Muscle layer of duodenum (tissue), 2 donors: Measurements from ENCODE around the gene TMEM101.
"Not testable (repeated sequence)": the region's sequence is repeated elsewhere in the genome, so short reads cannot be mapped to it uniquely, and the experiment has no call there.

Source experiments
- H3K27ac ChIP-seq: one replicate; pipeline ENCODE4 v1.7.0; 2013; ENCODE audit warnings: mild to moderate bottlenecking, low read length
- H3K27me3 ChIP-seq: one replicate; pipeline ENCODE4 v1.7.0; 2013; ENCODE audit warnings: low read depth, mild to moderate bottlenecking, control low read depth, low read length
- H3K36me3 ChIP-seq, 2 donors: one replicate each; pipeline ENCODE4 v1.7.0; 2013; ENCODE audit warnings: low read length in 2 of 2, control low read depth in 1 of 2, mild to moderate bottlenecking in 1 of 2; ENCODE audit not compliant: insufficient read depth in 2 of 2, control insufficient read depth in 1 of 2
- H3K4me1 ChIP-seq, 2 donors: one replicate each; pipeline ENCODE4 v1.7.0; 2013; ENCODE audit warnings: low read length in 2 of 2, mild to moderate bottlenecking in 2 of 2, control low read depth in 1 of 2, moderate library complexity in 1 of 2; ENCODE audit not compliant: insufficient read depth in 2 of 2, control insufficient read depth in 1 of 2
- H3K4me3 ChIP-seq, 2 donors: one replicate each; pipeline ENCODE4 v1.7.0; 2013; ENCODE audit warnings: low read length in 2 of 2, low read depth in 1 of 2, mild to moderate bottlenecking in 1 of 2
- H3K9me3 ChIP-seq, 2 donors: one replicate each; pipeline ENCODE4 v1.7.0; 2013; ENCODE audit warnings: low read length in 2 of 2, control low read depth in 1 of 2, mild to moderate bottlenecking in 1 of 2; ENCODE audit not compliant: control insufficient read depth in 1 of 2
- donor health status: healthy.

TMEM101 gene

DNA sequence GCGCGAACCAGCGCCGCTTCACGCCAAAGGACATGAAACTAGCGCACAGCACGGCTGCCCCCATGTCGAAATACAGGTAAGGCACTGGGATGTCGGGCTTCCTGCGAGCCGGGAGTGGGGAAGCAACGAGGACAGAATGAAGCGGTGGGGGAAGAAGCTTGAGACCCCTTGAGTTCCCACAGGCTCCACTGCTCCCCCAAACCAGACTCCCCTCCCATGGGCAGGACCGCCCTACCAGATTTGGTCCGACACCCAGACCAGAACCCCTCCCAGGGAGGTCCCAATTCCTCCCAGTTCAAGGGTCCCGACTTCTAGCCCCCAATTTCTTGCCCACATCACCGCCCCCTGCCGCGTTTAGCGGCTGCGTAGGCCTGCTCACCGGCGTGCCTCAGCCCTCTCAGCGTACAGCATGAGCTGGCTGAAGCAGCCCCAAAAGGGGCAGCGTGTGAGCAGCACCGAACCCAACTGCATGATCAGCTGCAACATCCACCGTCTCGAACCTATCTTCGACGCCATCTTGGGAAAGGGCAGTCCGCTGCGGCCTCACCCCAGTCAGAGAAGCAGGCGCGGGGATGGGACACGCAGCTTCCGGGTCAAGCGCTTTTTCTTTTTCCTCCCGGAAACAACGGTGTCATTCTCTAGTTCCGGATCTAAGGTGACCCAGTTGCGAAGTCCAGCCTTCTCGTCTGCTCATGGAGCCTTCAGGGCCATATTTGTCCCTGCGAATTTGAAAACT, at the start of gene TMEM101:
Gene TMEM101, minus strand, starts transcription at position 527 of the 736 bp plus-strand sequence. Its CDS starts 11 bp downstream, at position 516.
- H3K4me3 ChIP-seq = peak within 1 kb of the TSS; percentile 93 to 99
- H3K9me3 ChIP-seq = no peaks in the 10 kb centered on the region
- H3K27me3 ChIP-seq = no peaks in the 10 kb centered on the region
- H3K36me3 ChIP-seq = peaks cover 6 to 19% of the 10 kb centered on the region in 2 donors
- H3K27ac ChIP-seq = peak within 1 kb of the TSS; percentile 79
- H3K4me1 ChIP-seq = peaks cover 0 to 8% of the 10 kb centered on the region in 2 donors

DNA sequence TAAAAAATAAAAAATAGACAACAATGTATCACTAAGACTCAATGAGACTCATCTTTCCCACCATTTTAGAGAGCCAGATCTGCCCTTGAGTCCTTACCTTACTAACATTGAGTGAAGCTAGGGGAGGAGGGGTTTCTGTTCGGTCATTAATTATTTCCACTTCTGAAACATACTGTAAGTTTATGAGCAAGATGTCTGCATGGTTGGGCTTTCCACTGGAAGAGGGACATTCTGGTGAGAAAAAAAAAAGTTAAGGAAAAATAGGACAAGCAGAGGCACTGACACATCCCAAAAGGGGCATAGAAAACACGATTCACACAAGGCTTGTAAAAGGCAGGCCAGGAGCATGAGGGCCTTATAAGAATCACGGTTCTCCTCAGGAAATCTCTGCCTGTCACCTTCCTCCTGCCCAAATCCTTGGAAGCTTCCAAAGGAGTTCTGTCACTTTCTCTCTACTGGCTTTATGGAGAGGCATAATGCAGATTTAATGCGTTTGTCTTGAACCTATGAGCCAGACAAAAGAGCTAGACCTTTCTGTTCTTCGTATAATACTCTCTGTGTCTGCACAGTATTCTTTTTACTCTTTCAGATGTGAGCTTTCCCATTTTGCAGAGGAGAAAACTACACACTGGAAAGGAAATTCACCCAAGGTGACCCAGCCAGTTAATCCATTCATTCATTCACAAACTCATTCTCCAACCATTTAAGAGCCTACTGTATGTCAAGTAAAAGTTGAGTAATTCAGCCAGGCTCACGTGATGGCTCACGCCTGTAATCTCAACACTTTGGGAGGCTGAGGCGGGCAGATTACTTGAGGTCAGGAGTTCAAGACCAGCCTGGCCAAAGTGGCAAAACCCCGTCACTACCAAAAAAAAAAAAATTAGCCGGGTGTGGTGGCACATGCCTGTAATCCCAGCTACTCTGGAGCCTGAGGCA, 49.2 kb upstream of the TMEM101 start:
- H3K4me3 ChIP-seq = no peak overlapping the region
- H3K27me3 ChIP-seq = no peaks in the 10 kb centered on the region
- peaks cover 0 to 9% of the 10 kb centered on the region in 2 donors for H3K4me1 ChIP-seq
- H3K27ac ChIP-seq = no peak overlapping the region
- no peaks in the 10 kb centered on the region for H3K9me3 ChIP-seq
- peaks cover 19 to 22% of the 10 kb centered on the region in 2 donors for H3K36me3 ChIP-seq

GRCh38 chr17:44062871-44063270, 48.1 kb upstream of the TMEM101 start:
- Histone ChIP-seq H3K4me3 (no peak overlapping the region), H3K27me3 (no peaks in the 10 kb centered on the region), H3K27ac (no peak overlapping the region), H3K36me3 (peaks cover 19 to 26% of the 10 kb centered on the region in 2 donors), H3K4me1 (peaks cover 0 to 9% of the 10 kb centered on the region in 2 donors), H3K9me3 (no peaks in the 10 kb centered on the region)

GRCh38 chr17:44061446-44061845, 46.7 kb upstream of the TMEM101 start:
- H3K9me3 ChIP-seq = no peaks in the 10 kb centered on the region
- H3K27me3 ChIP-seq = no peaks in the 10 kb centered on the region
- H3K27ac ChIP-seq = no peak overlapping the region
- H3K4me1 ChIP-seq = peaks cover 0 to 4% of the 10 kb centered on the region in 2 donors
- H3K36me3 ChIP-seq = peaks cover 19 to 26% of the 10 kb centered on the region in 2 donors
- H3K4me3 ChIP-seq = no peak overlapping the region

DNA sequence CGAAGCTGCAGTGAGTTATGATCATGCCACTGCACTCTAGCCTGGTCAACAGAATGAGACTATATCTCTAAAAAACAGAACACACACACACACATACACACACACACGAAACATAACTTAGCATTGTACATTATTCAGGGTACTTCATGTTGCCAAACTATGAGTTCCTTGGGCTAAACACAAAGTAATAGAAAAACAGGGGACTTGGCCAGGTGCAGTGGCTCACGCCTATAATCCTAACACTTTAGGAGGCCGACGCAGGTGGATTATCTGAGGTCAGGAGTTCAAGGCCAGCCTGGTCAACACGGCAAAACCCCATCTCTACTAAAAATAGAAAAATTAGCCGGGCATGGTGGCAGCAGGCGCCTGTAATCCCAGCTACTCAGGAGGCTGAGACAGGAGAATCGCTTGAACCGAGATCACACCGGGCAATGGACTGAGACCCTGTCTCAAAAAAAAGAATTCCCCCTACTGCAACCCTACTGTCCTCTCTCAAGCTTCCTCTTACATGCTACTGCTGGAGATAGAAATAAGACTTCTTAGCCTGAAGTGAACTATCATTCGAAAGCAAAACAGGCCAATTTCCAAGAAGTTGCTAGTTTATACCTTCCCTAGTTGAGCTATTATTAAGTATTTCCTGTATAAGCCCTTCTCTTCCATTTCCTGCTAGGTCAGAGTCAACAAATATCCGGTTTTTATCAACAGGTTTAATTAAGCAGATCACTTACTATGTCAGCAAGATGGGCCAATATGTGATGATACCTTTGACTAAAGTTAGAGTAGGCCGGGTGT, 44.5 kb upstream of the TMEM101 start:
- no peak overlapping the region for H3K27ac ChIP-seq
- no peaks in the 10 kb centered on the region for H3K4me1 ChIP-seq
- no peak overlapping the region for H3K4me3 ChIP-seq
- H3K36me3 ChIP-seq = peaks cover 19 to 21% of the 10 kb centered on the region in 2 donors
- H3K9me3 ChIP-seq = no peaks in the 10 kb centered on the region
- no peaks in the 10 kb centered on the region for H3K27me3 ChIP-seq

- H3K36me3 ChIP-seq = peaks cover 20 to 31% of the 10 kb centered on the region in 2 donors
- H3K27ac ChIP-seq = no peak overlapping the region
Observed at GRCh38 chr17:44053125-44053872, 38.5 kb upstream of the TMEM101 start.

GRCh38 chr17:44049294-44050060, 34.7 kb upstream of the TMEM101 start:
- Histone ChIP-seq H3K27me3 (no peaks in the 10 kb centered on the region), H3K36me3 (peaks cover 20 to 38% of the 10 kb centered on the region in 2 donors), H3K9me3 (no peaks in the 10 kb centered on the region), H3K4me1 (peaks cover 0 to 8% of the 10 kb centered on the region in 2 donors), H3K4me3 (no peak overlapping the region), H3K27ac (no peak overlapping the region)

More at GRCh38 chr17:44053125-44053872, 38.5 kb upstream of the TMEM101 start:
- Histone ChIP-seq H3K4me3 (no peak overlapping the region), H3K9me3 (no peaks in the 10 kb centered on the region), H3K27me3 (no peaks in the 10 kb centered on the region), H3K4me1 (peaks cover 0 to 6% of the 10 kb centered on the region in 2 donors)

DNA sequence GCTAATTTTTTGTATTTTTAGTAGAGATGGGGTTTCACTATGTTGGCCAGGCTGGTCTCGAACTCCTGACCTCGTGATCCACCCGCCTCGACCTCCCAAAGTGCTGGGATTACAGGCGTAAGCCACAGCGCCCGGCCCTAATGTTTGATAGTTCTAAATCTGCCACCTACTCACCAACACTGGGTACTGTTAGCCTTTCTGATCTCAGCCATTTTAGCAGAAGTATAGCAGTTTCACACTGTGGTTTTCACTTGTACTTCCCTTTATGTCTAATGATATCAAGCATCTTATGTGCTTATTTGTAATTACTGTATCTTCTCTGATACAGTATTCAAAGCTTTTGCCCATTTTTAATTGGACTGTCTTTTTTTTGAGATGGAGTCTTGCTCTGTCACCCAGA, 32.1 kb upstream of the TMEM101 start:
- H3K4me3 ChIP-seq, H3K27me3 ChIP-seq, H3K9me3 ChIP-seq, H3K27ac ChIP-seq: not testable (repeated sequence)
- peaks cover 8 to 20% of the 10 kb centered on the region in 2 donors for H3K4me1 ChIP-seq
- peaks cover 12 to 33% of the 10 kb centered on the region in 2 donors for H3K36me3 ChIP-seq

GRCh38 chr17:44045486-44045885, 30.7 kb upstream of the TMEM101 start:
- H3K36me3 ChIP-seq = peaks cover 8 to 25% of the 10 kb centered on the region in 2 donors
- peaks cover 13 to 27% of the 10 kb centered on the region in 2 donors for H3K4me1 ChIP-seq
- no peak overlapping the region for H3K4me3 ChIP-seq
- no peaks in the 10 kb centered on the region for H3K9me3 ChIP-seq
- no peak overlapping the region for H3K27ac ChIP-seq
- no peaks in the 10 kb centered on the region for H3K27me3 ChIP-seq

- Histone ChIP-seq H3K9me3 (no peaks in the 10 kb centered on the region), H3K4me3 (no peak overlapping the region), H3K36me3 (peaks cover 10 to 13% of the 10 kb centered on the region in 2 donors), H3K4me1 (peaks cover 13 to 35% of the 10 kb centered on the region in 2 donors), H3K27ac (no peak overlapping the region), H3K27me3 (no peaks in the 10 kb centered on the region)
Observed at GRCh38 chr17:44044071-44044470, 29.3 kb upstream of the TMEM101 start.
